Measurements from ENCODE around the gene FAM181A.

The FAM181A gene

DNA sequence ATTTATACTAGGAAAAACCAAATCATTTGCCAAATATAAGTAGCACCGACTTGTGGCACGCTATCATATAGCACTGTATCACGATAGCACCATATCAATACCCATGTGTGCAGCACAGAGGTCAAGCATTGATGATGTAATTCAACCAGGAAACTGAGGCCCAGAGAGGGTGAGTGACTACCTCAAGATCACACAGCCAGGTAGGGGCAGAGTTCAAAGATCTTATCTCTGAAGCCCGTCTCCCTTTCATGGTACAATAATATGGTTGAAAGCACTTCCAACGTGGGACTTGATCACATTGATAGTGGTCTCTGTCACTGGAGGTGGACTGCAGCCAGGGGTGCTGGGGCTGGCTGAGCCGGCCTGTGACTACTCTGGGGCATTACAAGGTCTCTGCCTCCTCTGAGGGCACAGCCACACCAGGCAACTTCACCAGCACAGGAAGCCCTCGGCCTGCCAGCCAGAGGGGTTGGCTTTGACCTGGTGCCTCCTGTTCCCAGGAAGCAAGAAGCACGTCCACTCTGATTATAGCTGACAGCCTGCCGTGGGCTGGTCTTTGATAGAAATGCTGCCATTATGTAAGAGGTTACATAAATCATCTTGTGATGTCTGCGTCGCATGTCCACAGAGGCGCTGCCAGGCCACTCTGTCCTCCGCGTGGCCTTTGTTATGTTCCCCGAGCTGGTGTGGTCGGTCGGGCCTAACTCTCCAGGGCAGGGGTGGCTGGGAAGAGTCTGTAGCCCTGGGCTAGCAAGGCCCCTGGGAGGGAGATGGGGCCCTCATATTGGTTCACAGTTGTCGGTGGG, 5.9 kb upstream of the FAM181A start:
- Histone ChIP-seq H3K27ac (ENCODE audit: low read length) (no peak overlapping the region), H3K9me3 (ENCODE audit: insufficient read depth, low read length, severe bottlenecking) (no peaks in the 10 kb centered on the region), H3K4me1 (ENCODE audit: insufficient read depth, low read length) (no peaks in the 10 kb centered on the region), H3K27me3 (ENCODE audit: insufficient read depth, low read length, poor library complexity) (no peaks in the 10 kb centered on the region), H3K36me3 (ENCODE audit: insufficient read depth, low read length) (no peaks in the 10 kb centered on the region), H3K4me2 (ENCODE audit: insufficient read depth, low read length) (no peak overlapping the region), H3K9ac (ENCODE audit: low read depth, low read length) (no peak overlapping the region), H2AFZ (ENCODE audit: low read depth, low read length) (no peak overlapping the region), H3K4me3 (ENCODE audit: low read depth in 1 of 2, low read length in 2 of 2) (no peak overlapping the region), H3K79me2 (ENCODE audit: insufficient read depth, low read length) (no peaks in the 10 kb centered on the region), H4K20me1 (ENCODE audit: insufficient read depth, low read length) (no peaks in the 10 kb centered on the region; the same call in 1 of the 2 replicates)
- ATAC-seq (ENCODE audit: insufficient read depth, low read depth) (no peak), DNase-seq (no peak)
- TF ChIP-seq, protein P1, sequence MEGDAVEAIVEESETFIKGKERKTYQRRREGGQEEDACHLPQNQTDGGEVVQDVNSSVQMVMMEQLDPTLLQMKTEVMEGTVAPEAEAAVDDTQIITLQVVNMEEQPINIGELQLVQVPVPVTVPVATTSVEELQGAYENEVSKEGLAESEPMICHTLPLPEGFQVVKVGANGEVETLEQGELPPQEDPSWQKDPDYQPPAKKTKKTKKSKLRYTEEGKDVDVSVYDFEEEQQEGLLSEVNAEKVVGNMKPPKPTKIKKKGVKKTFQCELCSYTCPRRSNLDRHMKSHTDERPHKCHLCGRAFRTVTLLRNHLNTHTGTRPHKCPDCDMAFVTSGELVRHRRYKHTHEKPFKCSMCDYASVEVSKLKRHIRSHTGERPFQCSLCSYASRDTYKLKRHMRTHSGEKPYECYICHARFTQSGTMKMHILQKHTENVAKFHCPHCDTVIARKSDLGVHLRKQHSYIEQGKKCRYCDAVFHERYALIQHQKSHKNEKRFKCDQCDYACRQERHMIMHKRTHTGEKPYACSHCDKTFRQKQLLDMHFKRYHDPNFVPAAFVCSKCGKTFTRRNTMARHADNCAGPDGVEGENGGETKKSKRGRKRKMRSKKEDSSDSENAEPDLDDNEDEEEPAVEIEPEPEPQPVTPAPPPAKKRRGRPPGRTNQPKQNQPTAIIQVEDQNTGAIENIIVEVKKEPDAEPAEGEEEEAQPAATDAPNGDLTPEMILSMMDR (IDR thresholded peaks at IDR 0.05; ENCODE audit: borderline replicate concordance, extremely low read depth, low read length, poor library complexity, severe bottlenecking): no peak

DNA sequence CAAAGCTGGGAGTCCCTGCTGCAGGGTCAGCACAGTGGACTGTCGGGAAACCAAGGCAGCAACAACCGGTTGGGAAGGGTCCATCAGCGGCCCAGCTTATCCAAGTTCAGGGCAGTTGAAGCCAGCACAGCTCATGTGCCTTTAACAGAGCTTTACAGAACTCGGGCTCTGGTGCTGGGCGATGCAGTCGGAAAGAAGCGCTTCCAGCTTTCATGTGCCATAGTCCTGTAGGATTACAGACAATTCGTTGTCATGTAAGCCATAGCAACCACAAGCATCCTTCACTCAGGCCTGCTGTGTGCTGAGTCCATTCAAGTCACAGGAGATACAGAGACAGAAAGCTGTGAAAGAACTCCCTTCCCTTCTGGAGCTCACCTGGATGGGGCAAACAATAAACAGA, 3.5 kb upstream of the FAM181A start:
- Histone ChIP-seq H3K4me1 (ENCODE audit: insufficient read depth, low read length) (no peaks in the 10 kb centered on the region), H3K4me2 (ENCODE audit: insufficient read depth, low read length) (no peak overlapping the region), H3K27ac (ENCODE audit: low read length) (no peak overlapping the region), H3K4me3 (ENCODE audit: low read depth in 1 of 2, low read length in 2 of 2) (no peak overlapping the region), H3K36me3 (ENCODE audit: insufficient read depth, low read length) (no peaks in the 10 kb centered on the region), H4K20me1 (ENCODE audit: insufficient read depth, low read length) (no peaks in the 10 kb centered on the region; the same call in 1 of the 2 replicates), H3K27me3 (ENCODE audit: insufficient read depth, low read length, poor library complexity) (no peaks in the 10 kb centered on the region), H3K9ac (ENCODE audit: low read depth, low read length) (no peak overlapping the region), H2AFZ (ENCODE audit: low read depth, low read length) (no peak overlapping the region), H3K79me2 (ENCODE audit: insufficient read depth, low read length) (no peaks in the 10 kb centered on the region), H3K9me3 (ENCODE audit: insufficient read depth, low read length, severe bottlenecking) (no peaks in the 10 kb centered on the region)
- DNase-seq: no peak
- TF ChIP-seq EZH2 (IDR thresholded peaks at IDR 0.05; ENCODE audit: borderline replicate concordance, low read depth, low read length, severe bottlenecking): no peak
- TF ChIP-seq, protein P1 (IDR thresholded peaks at IDR 0.05; ENCODE audit: borderline replicate concordance, extremely low read depth, low read length, poor library complexity, severe bottlenecking): no peak
- no peak for ATAC-seq (ENCODE audit: insufficient read depth, low read depth)

DNA sequence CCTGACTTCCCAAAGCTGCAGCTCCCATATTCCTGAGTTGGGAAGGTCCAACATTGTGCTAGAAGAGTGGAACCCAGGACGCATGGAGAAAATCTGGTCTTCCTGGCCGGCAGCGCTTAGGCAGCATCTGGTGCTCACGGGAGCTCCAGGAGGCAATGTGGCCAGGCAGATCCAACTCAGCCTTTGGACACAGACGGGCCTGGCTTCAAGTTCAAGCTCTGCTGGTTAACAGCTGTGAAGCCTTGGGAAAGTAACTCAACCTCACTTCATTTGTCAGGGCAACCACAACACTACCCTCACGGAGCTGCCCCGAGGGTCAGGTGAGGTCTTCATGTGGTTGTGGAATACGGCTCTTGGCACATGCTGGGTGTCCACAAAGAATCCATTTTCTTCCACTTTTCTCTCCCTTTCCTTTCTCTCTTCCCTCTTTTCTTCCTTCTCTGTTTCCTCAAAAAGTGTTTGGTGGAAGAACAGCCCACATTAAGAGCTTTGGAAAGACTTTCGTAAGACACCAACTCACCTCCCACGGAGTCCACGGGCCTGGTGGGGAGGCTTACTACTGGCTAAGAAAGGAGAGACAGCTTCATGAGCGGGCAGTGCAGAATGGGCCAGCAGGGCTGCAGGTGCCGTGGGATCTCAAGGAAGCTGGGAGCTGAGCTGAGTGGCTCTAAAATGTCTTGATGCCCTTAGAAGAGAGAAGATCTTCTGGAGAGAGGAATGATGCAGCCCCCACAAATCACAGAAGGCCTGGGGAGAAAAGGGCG, 2.4 kb upstream of the FAM181A start:
- Histone ChIP-seq H3K79me2 (ENCODE audit: insufficient read depth, low read length) (no peaks in the 10 kb centered on the region), H4K20me1 (ENCODE audit: insufficient read depth, low read length) (no peaks in the 10 kb centered on the region; the same call in 1 of the 2 replicates), H3K9me3 (ENCODE audit: insufficient read depth, low read length, severe bottlenecking) (no peaks in the 10 kb centered on the region), H3K4me3 (ENCODE audit: low read depth in 1 of 2, low read length in 2 of 2) (no peak overlapping the region), H3K27ac (ENCODE audit: low read length) (no peak overlapping the region), H3K4me2 (ENCODE audit: insufficient read depth, low read length) (no peak overlapping the region), H2AFZ (ENCODE audit: low read depth, low read length) (no peak overlapping the region), H3K9ac (ENCODE audit: low read depth, low read length) (no peak overlapping the region), H3K4me1 (ENCODE audit: insufficient read depth, low read length) (no peaks in the 10 kb centered on the region), H3K36me3 (ENCODE audit: insufficient read depth, low read length) (no peaks in the 10 kb centered on the region), H3K27me3 (ENCODE audit: insufficient read depth, low read length, poor library complexity) (no peaks in the 10 kb centered on the region)
- ATAC-seq (ENCODE audit: insufficient read depth, low read depth) (no peak), DNase-seq (no peak)
- TF ChIP-seq, protein P1 (IDR thresholded peaks at IDR 0.05; ENCODE audit: borderline replicate concordance, extremely low read depth, low read length, poor library complexity, severe bottlenecking): no peak
- TF ChIP-seq EZH2 (IDR thresholded peaks at IDR 0.05; ENCODE audit: borderline replicate concordance, low read depth, low read length, severe bottlenecking): no peak

Data from DND-41 (cell line).